Activated CD8-positive, alpha-beta memory T cell treated with anti-CD3 and anti-CD28 coated beads for 36 hours (primary cell): ENCODE measurements around the gene EOMES. TPM values are rescaled to one million over a fixed set of nuclear protein-coding genes. Genes with fewer than 3 reads are reported as not detected.
"Not testable (repeated sequence)": the region's sequence is repeated elsewhere in the genome, so short reads cannot be mapped to it uniquely, and the experiment has no call there.

Source experiments
- CTCF ChIA-PET: fragments of 350-600 bp; sonication (Branson Sonifier 250); formaldehyde crosslinking; loops from one replicate; lab custom pipeline; 2021; ENCODE audit warnings: antibody characterized with exemption; lab: Charles Lee
- POLR2A ChIA-PET: fragments of 350-600 bp; sonication (Branson Sonifier 250); formaldehyde crosslinking; loops from one replicate; lab custom pipeline; 2021; ENCODE audit warnings: antibody characterized with exemption; lab: Charles Lee
- total RNA-seq, 2 experiments: library from RNA; stranded (reverse); gene quantifications; one replicate each; pipeline ENCODE4 v1.2.3, GENCODE V29; 2021

The EOMES gene
- total RNA-seq: 10 to 100 TPM; 16.2 to 16.3 TPM

DNA sequence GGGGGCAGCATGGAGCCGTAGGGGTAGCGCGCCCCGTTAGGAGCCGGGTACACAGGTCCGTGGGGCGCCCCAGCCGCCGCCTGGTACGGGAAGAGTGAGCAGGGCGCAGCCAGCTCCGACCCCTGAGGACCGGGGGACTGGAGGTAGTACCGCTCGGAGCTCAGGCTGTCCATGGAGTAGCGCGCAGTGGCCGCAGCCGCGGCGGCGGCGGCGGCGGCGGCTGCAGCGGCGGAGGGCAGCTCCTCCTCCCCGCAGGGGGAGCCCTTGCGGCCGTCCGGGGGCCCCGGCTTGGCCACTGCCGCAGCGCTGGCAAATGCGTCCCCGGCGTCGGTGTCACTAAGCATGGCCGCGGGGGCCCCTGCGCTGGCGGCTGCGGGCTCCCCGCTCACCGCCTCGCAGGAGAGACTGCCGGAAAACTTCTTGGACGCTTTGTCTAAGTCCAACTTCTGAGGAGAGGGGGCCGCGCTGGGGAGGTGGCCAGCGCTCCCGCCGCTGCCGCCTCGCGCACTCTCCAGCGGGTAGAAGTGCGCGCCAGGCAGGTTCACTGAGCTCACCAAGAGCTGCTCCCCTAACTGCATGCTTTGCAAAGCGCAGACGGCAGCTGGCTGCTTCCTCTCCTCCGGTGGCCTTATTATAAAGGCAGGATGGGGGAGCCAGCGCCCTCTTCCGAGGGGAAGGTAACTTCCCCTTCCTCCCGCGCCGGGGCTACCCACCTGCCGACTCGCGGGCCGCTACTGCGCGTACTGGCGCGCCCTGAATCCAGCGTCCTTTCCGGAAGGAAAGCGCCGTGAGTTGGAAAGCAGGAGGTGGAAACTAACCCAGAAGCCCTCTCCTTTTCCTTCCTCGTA lies at the start of gene EOMES:
Gene EOMES (minus strand): TSS at position 607 of the 848 bp plus-strand sequence. CDS start 29 bp downstream, at position 578.
- CTCF ChIA-PET: interaction anchor here (0.6 to 5.1 kb wide), 19 partner anchors 9 to 624 kb away, joined by 3 to 41 read pairs (median 3); no protein-coding TSS in a partner anchor

DNA sequence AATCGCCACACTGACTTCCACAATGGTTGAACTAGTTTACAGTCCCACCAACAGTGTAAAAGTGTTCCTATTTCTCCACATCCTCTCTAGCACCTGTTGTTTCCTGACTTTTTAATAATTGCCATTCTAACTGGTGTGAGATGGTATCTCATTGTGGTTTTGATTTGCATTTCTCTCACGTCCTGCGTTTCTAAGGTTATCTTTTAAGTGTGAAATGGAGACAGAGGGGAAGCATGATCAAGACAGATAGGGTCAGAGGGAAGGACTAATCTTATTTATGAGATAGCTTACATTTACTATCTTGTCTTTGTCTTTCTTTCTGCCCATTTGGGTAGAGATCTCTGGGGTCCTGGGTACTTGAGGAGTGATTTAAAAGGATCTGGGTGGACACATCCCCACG lies 48.3 kb upstream of the EOMES start:
- CTCF ChIA-PET, POLR2A ChIA-PET: not testable (repeated sequence)

More for the DNA sequence above, at the start of gene EOMES:
- POLR2A ChIA-PET: interaction anchor here (0.6 to 4.2 kb wide), 6 partner anchors 10 to 605 kb away, joined by 3 to 24 read pairs (median 4); no protein-coding TSS in a partner anchor

DNA sequence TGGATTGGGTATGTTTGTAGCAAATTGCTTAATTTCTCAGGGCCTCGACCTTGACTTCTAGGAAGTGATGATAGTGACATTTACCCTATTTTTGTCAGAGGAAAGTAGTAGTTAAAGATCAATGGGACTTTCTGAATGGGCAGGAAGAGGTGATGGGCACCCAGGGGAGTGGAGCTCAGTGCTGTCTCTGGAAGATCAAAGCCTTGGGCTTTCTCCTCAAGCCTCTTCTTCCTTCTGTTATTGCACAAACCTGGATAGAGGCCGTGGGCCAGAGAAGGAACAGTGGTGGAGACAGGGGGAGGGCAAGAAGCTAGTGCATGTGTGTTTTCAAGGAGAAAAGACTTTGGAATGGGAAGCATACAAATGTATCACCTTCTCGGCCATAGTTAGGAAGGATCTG lies 44.9 kb upstream of the EOMES start:
- CTCF ChIA-PET: no interaction called here
- POLR2A ChIA-PET: no interaction called here

DNA sequence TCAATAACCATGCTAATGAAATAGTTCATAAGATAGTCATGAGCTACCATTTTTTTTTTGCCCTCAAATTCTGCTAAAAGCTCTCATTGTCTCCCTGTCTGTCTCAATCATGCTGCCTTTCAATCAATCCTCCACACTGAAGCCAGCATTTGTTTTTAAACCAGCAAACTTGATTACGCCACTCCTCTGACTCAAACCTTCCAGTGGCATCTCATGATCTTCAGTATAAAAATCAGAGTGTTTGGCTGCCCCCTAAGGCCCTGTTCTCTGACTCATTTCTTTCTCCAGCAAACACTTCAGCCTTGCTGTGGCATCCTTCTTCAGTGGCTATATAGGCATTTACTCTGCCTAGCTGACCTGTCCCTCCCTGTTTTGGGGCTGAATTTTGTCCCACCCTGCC lies 36.0 kb upstream of the EOMES start:
- ChIA-PET POLR2A (no interaction called here), CTCF (interaction anchor here (1.0 kb wide), 1 partner anchor 36 kb away, joined by 5 read pairs; the partner anchor contains the start of gene EOMES)

DNA sequence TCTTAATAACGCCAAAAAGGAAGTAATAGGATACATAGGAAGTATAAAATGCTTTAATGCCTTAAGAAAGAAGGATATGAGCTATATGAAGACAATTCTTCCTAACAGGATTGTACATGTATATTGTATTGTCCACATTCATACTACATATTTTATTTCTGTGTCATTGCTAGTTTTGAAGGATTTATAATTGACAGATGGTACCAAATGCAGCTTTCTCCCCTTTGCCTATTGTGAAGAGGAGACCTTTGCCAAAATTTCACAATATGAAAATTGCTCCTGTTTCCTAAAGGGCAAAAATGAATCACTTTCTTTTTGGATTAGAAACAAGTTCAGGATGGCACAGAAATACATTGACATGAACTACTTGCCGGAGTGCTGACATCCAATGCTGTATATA lies 34.8 kb upstream of the EOMES start:
- CTCF ChIA-PET: no interaction called here

DNA sequence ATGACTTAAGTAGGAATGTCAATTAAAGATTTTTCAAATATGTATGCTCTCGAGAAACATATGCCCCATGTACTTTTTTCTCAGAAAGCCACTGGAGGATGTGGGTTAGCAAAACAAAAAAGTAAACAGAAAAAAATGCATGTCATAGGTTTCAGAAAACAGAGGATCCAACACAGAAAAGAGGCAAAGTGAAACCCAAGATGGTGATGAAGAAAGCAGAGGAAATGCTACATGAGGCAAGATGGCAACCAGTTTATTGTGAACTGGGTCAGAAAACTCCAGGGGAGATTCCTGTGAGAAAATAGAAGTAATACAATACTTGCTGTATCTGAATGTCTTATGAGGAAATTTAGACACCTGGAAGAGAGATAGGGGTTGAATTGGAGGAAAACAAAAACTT lies 30.8 kb upstream of the EOMES start:
- POLR2A ChIA-PET: no interaction called here
- CTCF ChIA-PET: interaction anchor here (0.6 kb wide), 1 partner anchor 932 kb away, joined by 3 read pairs; no protein-coding TSS in a partner anchor

More for the DNA sequence above, 34.8 kb upstream of the EOMES start:
- POLR2A ChIA-PET: no interaction called here

DNA sequence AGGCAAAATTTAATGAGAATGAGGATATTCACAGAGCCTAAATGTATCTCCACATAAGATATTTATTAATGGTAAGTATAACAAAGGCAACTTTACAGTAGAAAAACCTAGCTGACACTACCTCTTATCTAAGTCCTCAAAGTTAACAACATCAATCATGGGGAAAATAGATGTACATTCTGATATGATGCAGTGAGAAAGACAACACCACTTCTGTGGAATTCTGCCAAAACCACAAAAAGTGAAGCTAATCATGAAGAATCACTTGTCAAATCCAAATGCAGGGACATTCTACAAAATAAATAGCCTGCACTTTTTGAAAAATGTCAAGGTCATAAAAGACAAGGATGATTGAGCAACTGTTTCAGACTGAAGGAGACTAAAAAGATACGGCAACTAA lies 27.5 kb upstream of the EOMES start:
- ChIA-PET CTCF (interaction anchor here (1.0 kb wide), 1 partner anchor 27 kb away, joined by 3 read pairs; no protein-coding TSS in a partner anchor), POLR2A (no interaction called here)

DNA sequence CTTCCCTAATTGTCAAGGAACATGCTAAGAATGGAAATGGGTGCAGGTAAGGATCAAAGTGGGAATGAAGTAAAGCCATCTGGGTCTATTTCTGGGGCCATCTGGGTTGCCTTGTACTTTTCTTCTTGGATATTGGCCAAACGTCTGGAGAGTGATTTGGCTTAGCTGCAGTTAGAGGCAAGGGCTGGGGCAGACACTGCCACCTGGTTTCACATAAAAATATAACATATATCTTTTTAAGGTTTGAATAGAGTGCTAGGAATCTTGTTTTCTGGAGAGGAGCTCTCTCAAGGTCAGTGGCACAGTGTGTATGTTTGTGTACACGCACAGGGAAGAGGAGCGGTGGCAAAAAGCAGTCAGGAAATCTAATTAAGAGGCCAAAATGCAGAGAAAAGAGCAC lies 24.7 kb upstream of the EOMES start:
- ChIA-PET CTCF (no interaction called here), POLR2A (interaction anchor here (0.7 kb wide), 1 partner anchor 16 kb away, joined by 7 read pairs; no protein-coding TSS in a partner anchor)

DNA sequence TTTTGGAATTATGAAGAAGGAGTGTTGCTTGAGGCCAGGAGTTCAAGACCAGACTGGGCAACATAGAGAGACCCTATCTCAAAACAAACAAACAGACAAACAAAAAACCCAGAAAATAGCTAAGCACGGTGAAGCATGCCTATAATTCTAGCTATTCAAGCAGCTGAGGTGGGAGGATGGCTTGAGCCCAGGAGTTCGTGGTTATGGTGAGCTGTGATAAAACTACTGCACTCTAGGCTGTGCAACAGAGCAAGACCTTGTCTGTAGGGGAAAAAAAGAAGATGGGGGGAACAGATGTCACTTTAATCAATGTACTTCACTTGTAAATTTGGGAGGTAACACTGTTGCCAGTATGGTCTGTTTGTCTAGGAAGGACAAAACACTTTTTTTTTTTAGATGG lies 18.7 kb upstream of the EOMES start:
- ChIA-PET CTCF (no interaction called here), POLR2A (no interaction called here)

DNA sequence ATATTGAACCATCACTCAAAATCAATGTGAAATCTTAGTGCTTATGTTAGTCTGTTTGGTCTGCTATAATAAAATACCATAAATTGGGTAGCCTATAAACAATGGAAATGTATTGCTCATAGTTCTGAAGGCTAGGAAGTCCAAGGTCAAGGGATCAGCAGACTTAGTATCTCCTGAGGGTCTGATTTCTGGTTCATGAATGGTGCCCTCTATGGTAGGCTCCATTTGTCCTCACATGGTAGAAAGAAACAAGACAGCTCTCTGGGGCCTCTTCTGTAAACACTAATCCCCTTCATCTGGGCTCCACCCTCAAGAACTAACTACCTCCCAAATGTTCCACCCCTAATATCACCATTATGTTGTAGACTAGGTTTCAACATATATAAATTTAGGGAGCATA lies 15.0 kb upstream of the EOMES start:
- POLR2A ChIA-PET: no interaction called here
- CTCF ChIA-PET: interaction anchor here (2.0 kb wide), 1 partner anchor 13 kb away, joined by 4 read pairs; no protein-coding TSS in a partner anchor

DNA sequence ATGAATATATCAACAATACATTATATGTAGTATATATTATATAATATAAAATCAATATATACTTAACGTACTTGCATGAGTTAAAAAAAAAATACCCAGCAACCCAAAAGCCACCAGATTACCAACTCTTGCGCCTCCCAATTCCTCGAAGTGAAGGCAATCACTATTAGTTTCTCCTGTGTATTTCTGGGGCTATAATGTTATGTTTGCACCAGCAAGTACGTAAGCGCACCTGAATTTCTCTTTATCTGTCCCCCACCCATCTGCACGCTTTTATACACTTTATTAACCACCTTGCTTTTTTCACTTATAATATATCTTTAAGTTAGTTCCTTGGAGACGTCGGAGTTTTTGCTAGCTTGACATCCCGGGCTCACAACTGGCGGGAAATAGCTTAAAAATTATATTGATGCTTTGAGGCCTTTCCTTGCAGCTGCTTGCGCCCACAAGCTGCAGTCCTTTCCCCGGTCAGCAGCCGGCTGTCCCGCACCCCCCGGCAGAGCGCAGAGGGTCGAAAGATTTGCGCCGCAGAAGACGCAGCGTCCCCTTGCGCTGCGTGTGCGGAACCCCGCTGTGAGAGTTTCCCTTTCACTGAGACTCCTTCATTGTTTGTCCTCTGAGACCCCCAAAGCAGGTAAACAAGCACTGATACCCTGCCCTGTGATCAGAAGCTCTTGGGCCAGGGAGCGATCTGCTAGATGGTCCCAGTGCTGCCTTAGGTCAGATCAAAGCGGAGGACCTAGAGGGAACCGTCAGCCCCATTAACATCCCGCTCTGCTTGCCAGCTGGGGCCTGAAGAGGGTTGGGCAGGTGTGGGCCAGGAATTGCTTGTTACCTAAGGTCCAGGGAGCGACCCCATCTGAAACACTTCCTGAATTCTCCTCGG lies 8.9 kb upstream of the EOMES start:
- ChIA-PET CTCF (interaction anchor here (1.2 kb wide), 1 partner anchor 18 kb away, joined by 3 read pairs; no protein-coding TSS in a partner anchor), POLR2A (interaction anchor here (0.5 kb wide), 1 partner anchor 197 kb away, joined by 4 read pairs; no protein-coding TSS in a partner anchor)

DNA sequence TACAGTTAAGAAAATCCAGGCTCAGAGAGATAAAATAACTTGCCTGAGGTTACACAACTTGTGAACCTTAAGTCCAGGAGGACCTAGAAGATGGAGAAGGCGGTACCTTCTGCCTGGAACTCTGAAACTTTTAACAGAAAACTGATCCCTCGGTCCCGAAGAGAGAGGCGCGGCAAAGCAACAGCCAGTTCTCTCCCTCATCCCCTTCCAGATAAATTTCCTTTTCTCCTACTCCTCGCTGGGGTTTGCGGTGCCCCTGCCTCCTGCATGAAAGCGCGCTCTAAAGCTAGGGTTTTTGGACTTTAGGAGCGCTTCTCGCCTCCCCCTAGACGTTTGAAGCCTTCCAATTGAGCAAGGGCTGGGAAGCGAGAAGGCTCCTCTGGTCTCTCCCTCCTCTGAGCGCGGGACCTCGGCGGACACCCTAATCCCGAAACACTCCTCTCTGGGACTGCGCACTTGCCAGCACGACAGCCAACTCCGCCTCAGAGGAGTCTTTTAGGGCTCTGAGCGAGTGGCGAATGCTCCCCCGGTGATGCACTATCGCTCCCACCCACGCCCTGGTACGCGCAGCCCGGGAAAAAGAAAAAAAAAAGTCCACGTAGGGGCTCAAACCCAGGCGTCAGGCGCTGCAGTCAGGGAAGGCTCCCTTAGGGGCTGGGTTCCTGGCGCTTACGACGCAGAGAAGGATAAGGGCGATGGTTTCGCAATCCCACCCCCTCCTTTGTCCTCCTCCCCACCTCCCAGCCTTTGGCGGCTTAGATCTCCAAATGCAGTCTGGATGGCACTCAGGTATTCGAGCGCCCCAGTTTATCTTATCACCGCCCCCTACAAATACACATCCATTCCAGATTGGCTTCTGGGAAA lies 7.9 kb upstream of the EOMES start:
- CTCF ChIA-PET: no interaction called here
- POLR2A ChIA-PET: no interaction called here

DNA sequence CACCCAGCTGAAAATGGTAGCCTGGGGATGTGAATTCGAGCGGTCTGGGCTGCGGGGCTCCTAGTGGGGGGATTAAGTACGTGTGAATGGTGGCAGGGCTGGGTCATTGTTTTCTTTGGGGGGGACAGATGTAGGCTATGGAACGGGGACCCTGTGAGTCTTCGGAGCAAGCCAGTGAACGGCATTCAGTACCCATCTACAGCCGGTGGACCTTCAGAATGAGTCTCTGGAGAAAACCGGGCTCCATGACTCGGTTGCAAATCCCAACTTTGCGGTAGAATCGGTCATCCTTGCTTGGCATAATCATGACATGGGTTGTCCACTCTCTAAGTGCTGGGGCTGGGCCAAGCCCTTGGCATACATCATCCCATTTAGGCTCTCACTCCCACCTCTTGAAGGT lies 7.2 kb upstream of the EOMES start:
- POLR2A ChIA-PET: no interaction called here
- CTCF ChIA-PET: interaction anchor here (0.7 kb wide), 1 partner anchor 271 kb away, joined by 3 read pairs; no protein-coding TSS in a partner anchor

DNA sequence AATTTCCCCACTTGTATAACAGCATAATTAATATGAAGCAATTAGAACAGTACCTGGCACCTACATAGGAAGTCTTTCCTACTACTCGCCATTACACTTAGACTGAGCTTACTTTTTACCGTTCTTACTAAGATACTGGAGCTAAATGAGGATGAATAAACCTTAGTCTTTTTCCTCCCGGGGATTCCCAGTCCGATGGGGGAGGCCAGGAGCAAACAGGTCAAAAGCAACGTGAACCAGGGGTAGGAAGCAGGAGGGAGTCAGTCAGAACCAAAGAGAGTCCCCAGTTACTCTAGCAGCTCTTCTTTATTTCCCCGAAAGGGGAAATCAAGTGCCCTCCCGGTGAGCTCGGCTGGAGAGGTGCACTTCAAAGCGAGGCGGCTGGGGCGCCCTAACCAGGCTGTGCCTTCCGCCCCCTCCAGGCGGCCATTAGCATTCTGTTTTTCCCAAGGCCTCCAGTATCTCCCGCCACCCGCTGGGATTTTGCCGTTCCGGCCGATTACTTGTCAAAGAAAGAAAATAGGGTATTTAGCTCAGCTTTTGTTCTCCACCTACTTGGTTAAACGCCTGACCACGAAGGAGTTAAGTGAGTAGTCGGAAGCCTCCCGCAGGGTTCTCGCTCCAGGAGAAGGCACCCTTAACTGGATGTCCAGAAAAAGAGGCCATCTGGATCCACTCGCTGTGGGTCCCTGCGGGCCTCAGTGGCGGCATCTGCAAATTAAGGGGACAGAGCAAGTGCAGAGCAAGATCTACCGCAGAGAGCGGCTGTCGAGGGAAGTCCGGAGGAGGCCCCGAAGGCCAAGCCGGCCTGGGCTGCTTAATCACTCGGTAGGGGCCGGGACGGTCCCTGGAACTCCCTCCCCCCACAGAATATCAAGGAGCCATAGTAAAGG lies 6.3 kb upstream of the EOMES start:
- ChIA-PET POLR2A (interaction anchor here (0.9 kb wide), 1 partner anchor 9 kb away, joined by 3 read pairs; no protein-coding TSS in a partner anchor), CTCF (interaction anchor here (0.7 to 1.3 kb wide), 3 partner anchors 9 to 272 kb away, joined by 3 read pairs; no protein-coding TSS in a partner anchor)

DNA sequence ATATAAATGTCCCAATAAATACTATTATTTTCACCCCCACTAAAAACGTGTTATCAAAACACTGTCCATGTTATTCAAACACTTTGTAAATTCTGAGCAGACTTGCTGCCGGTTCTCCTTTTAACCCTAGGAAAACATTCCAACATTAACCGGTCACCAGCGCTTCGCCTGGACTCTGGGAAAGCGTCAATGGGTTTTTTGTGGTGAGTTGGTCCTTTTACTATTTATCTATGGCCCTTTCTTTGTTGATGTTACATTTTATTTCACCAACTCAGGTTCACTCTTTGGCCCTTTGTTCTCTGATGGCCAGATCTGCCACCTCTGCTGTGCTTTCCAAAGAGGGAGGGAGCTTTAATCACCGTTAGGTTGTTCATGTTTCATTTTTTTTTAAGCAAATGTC lies 4.1 kb upstream of the EOMES start:
- CTCF ChIA-PET: no interaction called here
- POLR2A ChIA-PET: no interaction called here

DNA sequence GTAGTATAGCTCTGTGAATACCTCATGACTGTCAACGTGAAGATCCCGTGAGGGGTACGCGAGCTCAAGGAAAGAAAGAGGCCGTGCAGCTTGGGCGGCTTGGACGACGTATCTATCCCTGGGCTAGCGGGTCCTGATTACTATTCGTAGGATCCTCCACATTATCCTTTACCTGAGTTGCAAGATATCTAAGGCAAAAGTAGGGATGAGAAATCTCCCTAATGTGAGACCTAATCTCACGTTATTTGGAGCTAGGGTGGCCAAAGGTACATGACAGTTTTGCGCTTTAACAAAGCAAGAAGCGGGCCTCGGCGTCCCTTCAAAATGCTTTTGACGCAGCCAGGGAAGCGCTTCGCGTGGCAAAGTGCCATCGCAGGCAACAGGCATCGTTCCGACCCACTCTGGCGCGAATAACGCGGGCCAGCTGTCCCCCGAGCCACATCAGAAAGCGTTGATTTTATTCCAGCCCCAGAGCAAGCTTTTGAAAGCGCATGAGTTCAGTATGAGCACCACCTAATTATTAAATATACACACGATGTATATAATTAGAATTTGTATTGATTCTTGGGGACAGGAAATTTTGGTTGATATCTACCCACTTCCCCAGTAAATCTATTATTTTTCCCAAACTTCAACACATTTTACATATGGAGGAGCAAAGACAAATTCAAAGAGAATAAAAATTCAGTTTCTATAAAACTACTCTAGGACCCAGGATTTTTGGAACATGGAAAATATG lies 2.5 kb upstream of the EOMES start:
- CTCF ChIA-PET: interaction anchor here (0.9 to 5.1 kb wide), 2 partner anchors 12 kb away, joined by 4 to 41 read pairs; no protein-coding TSS in a partner anchor
- POLR2A ChIA-PET: interaction anchor here (4.2 kb wide), 1 partner anchor 12 kb away, joined by 24 read pairs; no protein-coding TSS in a partner anchor
